NCI-H1417 treated with DMSO at 0.1 percent for 48 hours (cell line): ENCODE measurements around the gene RPS17.

ENCODE experiments used
- DNase-seq: peaks from one replicate; lab custom pipeline; 2025; lab: John Stamatoyannopoulos, UW

The RPS17 gene

DNA sequence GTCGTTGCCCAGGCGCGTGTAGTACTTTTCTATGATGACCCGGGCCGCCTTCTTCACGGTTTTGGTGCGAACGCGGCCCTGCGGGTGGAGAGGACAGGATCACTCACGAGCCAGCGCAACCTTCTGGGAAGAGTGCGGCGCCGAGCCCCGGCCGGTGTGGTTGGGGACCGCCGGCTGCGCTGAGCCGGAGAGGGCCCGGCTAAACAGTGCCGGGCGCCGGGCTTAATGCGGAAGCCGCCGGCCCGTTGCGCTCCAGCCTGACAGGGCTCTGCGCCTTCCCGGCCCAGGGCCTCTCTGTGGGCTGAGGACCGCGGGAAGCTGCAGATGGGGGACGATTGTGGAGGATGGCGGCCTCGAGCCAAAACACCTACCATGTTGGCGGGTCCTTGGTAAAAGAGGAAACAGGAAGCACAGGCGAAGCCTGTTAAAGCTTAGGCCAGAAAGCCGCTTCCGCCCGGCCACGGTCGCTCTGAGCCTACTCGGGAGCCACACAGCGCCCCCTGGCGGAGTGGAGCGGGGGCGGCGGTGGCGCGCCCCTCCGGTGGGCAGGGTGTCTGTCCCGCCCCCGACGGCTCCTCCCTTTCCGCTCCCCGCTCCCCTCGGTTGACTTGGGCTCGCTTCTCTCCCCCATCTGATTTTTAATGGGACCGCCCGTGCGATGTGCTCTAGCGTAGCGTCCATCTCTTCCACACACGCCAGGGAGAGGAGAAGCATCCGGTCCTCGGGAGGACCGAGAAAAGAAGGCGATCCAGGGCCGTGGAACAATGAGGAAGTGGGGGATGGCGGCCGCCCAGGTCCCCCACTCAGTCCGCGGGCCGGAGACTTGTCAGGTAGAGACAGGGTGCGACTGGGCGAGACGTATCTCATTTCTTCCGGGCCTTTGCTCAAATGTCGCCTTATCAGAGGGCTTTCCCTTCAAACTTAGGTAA lies at the start of gene RPS17:
Gene RPS17 (minus strand): TSS at position 403 of the 929 bp plus-strand sequence. CDS start 29 bp downstream, at position 374.
- DNase-seq: no peak

DNA sequence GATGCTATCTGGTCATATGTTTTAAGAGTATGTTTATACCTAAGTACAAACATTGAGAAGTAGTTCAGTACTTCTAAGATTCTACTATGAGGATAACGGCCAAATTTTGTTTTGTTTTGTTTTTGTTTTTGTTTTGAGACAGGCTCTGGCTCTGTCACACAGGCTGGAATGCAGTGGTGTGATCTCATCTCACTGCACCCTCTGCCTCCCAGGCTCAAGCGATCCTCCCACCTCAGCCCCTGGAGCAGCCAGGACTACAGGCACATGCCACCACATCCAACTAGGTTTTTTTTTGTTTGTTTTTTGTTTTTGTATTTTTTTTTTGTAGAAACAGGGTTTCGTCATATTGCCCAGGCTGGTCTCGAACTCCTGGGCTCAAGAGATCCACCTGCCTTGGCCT lies 47.5 kb upstream of the RPS17 start:
- DNase-seq: no peak

- no peak for DNase-seq
Observed at GRCh38 chr15:82585072-82585471, 44.8 kb upstream of the RPS17 start.

DNA sequence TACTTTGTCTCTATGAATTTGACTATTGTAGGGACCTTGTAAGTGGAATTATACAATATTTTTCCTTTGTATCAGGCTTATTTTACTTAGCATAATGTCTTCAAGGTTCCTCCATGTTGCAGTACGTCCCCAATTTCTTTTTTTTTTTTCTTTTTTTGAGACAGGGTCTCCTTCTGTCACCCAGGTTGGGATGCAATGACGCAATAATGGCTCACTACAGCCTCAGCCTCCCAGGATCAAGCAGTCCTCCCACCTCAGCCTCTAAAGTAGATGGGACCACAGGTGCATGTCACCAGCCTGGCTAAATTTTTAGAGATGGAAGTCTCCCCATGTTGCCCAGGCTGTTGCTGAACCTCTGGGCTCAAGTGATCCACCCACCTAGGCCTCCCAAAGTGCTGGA lies 40.5 kb upstream of the RPS17 start:
- DNase-seq: no peak

GRCh38 chr15:82575335-82575734 lies 35.1 kb upstream of the RPS17 start:
- DNase-seq: no peak

DNA sequence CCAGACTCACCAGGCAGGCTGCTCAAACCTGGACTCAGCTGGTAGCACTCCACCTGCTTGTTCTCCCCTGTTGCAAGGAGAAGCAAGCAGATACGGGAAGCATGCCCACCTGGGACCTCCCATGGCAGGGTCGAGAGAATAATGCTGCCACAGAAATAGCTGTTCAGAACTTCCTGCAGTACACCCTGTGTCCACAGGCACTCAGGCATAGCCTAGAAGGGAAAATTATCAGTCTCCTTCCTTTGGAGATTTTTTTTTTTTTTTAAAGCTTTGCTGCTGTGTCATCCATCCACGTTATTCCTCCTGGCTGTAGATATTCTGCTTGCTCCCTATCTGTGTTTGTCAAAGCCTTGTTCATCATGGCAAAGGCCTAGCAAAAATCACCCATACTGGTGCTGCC lies 32.7 kb upstream of the RPS17 start:
- no peak for DNase-seq

DNA sequence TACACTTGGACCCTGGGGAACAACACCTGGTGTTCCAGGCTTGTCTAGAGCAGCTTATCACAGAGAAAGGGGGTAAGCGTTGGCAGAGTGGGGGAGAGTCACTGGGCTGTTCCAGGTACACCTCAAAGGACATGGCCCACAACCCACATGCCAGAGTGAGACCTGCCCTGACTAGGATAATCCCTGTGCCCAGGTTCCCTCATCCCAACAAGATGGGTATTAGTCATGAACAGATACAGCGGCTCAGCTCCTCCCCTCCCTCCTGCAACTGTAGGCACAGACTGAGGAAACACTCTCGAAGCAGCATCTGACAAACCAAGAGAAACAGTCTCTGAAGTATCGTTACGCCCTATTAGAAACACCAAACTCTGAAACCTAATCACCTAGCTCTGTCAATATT lies 32.1 kb upstream of the RPS17 start:
- no peak for DNase-seq

- DNase-seq: no peak
Observed at GRCh38 chr15:82571722-82572222, 31.5 kb upstream of the RPS17 start.

- no peak for DNase-seq
Observed at GRCh38 chr15:82570721-82571508, 30.7 kb upstream of the RPS17 start.

- DNase-seq: no peak
Observed at GRCh38 chr15:82569834-82570233, 29.6 kb upstream of the RPS17 start.

DNA sequence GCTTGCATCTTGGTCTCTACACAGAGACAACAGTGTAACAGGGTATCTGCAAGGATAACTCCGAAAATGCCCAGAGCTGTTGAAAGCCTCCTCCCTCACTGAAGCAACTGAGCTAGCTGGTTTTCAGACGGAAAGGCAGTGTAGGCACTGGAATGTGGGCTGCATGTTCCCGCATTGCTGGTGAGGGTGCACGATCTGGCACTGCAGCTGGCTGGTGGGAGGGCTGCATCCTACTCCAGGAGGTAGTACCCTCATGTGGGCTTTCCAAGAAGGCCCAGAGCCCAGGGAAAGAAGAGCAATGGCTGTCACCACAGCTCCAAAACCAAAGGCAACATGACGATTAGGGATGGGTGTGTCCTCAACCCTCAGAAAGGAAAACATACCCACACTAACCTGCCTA lies 28.7 kb upstream of the RPS17 start:
- DNase-seq: no peak

GRCh38 chr15:82567661-82568060 lies 27.4 kb upstream of the RPS17 start:
- DNase-seq: no peak

GRCh38 chr15:82566690-82567089 lies 26.4 kb upstream of the RPS17 start:
- DNase-seq: no peak

GRCh38 chr15:82558502-82558901 lies 18.2 kb upstream of the RPS17 start:
- DNase-seq: no peak

GRCh38 chr15:82556315-82557035 lies 16.2 kb upstream of the RPS17 start:
- no peak for DNase-seq

GRCh38 chr15:82554849-82555248 lies 14.6 kb upstream of the RPS17 start:
- DNase-seq: no peak

DNA sequence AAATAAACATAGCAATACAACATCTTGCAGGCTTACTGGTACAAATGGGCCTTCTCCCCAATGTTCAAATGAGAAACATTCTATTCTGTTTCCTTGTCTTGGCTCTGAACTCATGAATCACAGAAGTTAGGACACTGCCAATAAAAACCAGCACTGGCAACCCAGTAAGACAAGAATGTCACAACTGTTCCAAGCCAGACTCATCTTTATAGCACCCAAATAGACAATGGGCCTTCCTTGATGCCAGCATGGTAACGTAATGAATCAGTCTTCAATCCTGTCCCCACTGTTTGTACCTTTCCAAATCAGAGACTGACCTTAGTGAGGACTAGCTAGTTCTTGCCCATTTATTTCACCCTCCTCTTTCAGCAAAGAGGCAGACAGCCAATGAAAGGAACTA lies 14.1 kb upstream of the RPS17 start:
- no peak for DNase-seq

DNA sequence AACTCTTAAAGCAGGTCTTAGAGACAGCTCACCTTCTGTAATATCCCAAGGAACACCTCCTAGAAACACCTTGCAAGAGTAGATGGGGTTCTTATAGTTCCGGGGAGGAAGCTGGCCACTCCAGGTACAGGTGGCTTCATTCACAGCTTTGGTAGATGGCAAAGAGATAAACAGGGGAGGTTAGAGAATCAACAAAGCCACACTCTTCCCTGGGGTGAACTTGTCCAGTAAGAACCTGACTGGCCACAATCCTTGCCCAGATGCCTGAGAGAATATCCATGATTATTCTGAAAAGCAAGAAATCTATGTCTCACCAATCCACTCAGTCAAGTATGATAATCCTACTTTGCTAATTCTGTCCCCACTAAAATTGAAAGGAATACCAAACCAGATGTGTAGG lies 13.6 kb upstream of the RPS17 start:
- DNase-seq: no peak

GRCh38 chr15:82552861-82553260 lies 12.6 kb upstream of the RPS17 start:
- no peak for DNase-seq

DNA sequence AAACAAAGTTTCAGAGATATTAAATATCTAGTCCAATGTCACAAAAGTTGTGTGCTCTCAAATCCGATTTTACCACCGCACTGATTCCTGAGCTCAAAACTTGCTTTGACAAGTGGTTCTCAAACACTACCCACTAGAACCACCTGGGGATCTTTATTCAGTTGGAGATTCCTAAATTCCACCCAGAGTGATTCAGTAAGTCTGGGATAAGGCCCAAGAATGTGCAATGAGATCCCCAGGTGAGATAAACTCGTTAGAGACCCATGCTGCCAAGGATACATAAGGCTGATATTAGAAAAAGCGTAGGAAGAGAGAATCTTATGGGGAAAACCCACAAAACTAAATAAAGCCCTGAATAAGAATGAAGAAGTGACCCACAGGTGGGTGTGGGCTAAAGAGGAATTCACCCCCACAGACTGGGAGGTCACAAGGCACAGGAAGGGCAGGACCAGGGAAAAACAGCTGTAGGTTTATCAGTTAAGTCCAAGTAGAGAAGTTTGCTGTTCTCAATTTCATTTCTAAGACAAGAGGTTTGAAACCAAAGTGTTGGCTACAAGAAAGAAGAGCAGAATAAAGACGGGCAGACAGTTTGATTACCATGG lies 11.5 kb upstream of the RPS17 start:
- no peak for DNase-seq

DNA sequence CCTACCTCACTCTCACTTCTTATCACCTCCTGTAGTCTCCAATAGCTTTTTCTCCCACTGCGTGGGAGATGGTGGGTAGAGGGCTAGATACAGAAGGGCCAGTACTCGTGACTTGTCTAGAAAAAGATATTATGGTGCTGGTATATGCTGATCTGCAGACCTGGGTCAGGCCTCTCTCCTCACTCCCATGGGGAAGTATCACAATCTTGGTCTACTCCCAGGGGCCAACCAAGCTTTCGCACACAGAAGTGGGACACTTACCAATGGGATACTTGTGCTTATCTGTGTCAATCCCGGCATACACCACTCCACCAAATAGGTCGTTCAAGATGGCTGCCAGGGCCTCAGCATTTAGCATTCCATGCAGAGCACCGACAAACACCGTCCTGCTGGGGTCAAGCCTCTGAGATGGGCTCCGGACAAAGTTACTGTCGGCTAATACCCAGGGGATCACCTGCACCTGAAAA lies 9.0 kb upstream of the RPS17 start:
- DNase-seq: no peak

DNA sequence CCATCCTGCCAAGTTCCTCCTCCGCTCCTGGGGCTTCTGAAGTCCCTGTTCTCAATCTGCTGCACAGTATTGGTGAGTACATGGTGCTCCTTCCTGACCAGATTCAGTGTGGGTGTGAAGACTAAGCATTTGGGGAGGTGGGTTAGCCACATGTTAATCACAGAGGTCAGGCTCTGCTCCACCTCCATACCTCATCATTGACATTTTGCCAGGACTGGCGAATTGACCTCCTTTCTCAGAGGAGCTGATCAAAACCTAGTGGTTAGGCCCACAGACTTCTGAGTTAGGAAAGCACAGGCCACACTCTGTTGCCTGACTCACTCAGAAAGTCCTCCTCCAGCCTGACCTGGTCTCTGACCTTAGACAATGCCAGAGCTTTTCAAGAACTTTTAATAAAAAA lies 8.4 kb upstream of the RPS17 start:
- no peak for DNase-seq
